ENCODE measurements around the gene C19orf67. TPM values are rescaled to one million over a fixed set of nuclear protein-coding genes. Genes with fewer than 3 reads are reported as not detected.

Gene C19orf67
- total and polyA plus RNA-seq, 2 of the 4 experiments (the other 2 are of a cell fraction): not detected

GRCh38 chr19:14086098-14086497, 515 bp upstream of the C19orf67 start:
- Histone ChIP-seq H2BK15ac (ENCODE audit: low read depth, low read length) (no peak overlapping the region), H3K79me1 (ENCODE audit: low read depth in 1 of 2, low read length in 2 of 2) (peaks cover 6 to 18% of the 10 kb centered on the region in 2 experiments), H3K56ac (ENCODE audit: extremely low read depth, insufficient read depth, low read length) (no peak overlapping the region), H4K8ac (ENCODE audit: low read depth in 2 of 2, low read length in 2 of 2) (no peak overlapping the region), H3K4me2 (ENCODE audit: low read depth, low read length) (no peak overlapping the region), H2BK5ac (ENCODE audit: low read depth, low read length, poor library complexity, severe bottlenecking) (no peak overlapping the region), H2AFZ (replicated peaks; ENCODE audit: low read length, poor library complexity) (no peak overlapping the region), H3K9me1 (ENCODE audit: insufficient read depth, low read length) (0 out of 2 replicates have a peak, but pooled peaks cover 4% of the 10 kb centered on the region), H3K18ac (ENCODE audit: low read depth, low read length) (no peak overlapping the region), H3K9ac (ENCODE audit: low read depth, low read length) (no peak overlapping the region), H3K27ac (ENCODE audit: insufficient read depth, low read length) (no peak overlapping the region), H3K9me3 (ENCODE audit: control insufficient read depth, insufficient read depth, low read length) (no peaks in the 10 kb centered on the region), H3K4me3 (ENCODE audit: insufficient read depth, low read depth, low read length) (no peak overlapping the region), H3K14ac (replicated peaks; ENCODE audit: low read depth, low read length) (no peak overlapping the region), H4K20me1 (ENCODE audit: insufficient read depth, low read length) (peaks cover 7% of the 10 kb centered on the region), H3K36me3 (ENCODE audit: control insufficient read depth, insufficient read depth, low read length) (peaks cover 12% of the 10 kb centered on the region), H2AK5ac (ENCODE audit: low read depth, low read length) (no peak overlapping the region), H3K4me1 (ENCODE audit: control insufficient read depth, insufficient read depth, low read length) (peaks cover 6% of the 10 kb centered on the region), H4K5ac (ENCODE audit: low read depth, low read length) (no peak overlapping the region), H2BK120ac (ENCODE audit: low read depth, low read length) (no peak overlapping the region), H3K4ac (ENCODE audit: low read depth, low read length) (no peak overlapping the region), H4K91ac (ENCODE audit: insufficient read depth, low read depth, low read length) (no peak overlapping the region), H3K23ac (ENCODE audit: low read depth, low read length) (no peak overlapping the region), H3K27me3 (ENCODE audit: control insufficient read depth, insufficient read depth, low read length) (no peaks in the 10 kb centered on the region), H2BK20ac (ENCODE audit: low read depth, low read length) (no peak overlapping the region), H2AK9ac (replicated peaks; ENCODE audit: low read depth, low read length, poor library complexity) (no peak overlapping the region)
- dilution Hi-C loops (cut with HindIII; ENCODE audit: low sequenced_read_pairs, unreplicated experiment) (no loop called here), in situ Hi-C loops (cut with MboI; ENCODE audit: low sequenced_read_pairs) (loop anchor here (25.0 kb wide), 1 partner anchor 324 kb away; the partner anchor contains the start of genes C19orf53 and MRI1), intact Hi-C loops (cut with micrococcal nuclease) (no loop called here)
- BruUV-seq (replicated peaks): no TSS peak
- ChIA-PET CTCF (no interaction called here), POLR2A (ENCODE audit: unreplicated experiment) (no interaction called here)
- DNase-seq: no peak
- no CpG with 5 or more reads among the region's 5 CpGs for WGBS, 2 experiments (ENCODE audit: extremely low coverage in 2 of 2, insufficient read length in 1 of 2)
- TF ChIP-seq CEBPB (IDR thresholded peaks at IDR 0.05; ENCODE audit: low read depth, low read length) (no peak), MXI1 (IDR thresholded peaks at IDR 0.05; ENCODE audit: borderline replicate concordance, low read depth, low read length) (no peak), CTCF (conservative IDR thresholded peaks at IDR 0.05; ENCODE audit: low read depth, low read length) (no peak), BHLHE40 (IDR thresholded peaks at IDR 0.05; ENCODE audit: low read depth, low read length) (no peak), FOS (IDR thresholded peaks at IDR 0.05; ENCODE audit: low read depth, low read length) (no peak), RFX5 (IDR thresholded peaks at IDR 0.05; ENCODE audit: low read depth, low read length) (no peak), CHD1 (IDR thresholded peaks at IDR 0.05; ENCODE audit: low read depth, low read length) (no peak), POLR2A (IDR thresholded peaks at IDR 0.05; ENCODE audit: low read depth, low read length) (no peak), NFE2L2 (IDR thresholded peaks at IDR 0.05; ENCODE audit: low read depth, low read length) (no peak), SMC3 (IDR thresholded peaks at IDR 0.05; ENCODE audit: low read depth, low read length) (no peak), ELK1 (IDR thresholded peaks at IDR 0.05; ENCODE audit: borderline replicate concordance, low read depth, low read length) (no peak), MAZ (IDR thresholded peaks at IDR 0.05; ENCODE audit: borderline replicate concordance, low read depth, low read length) (no peak), RAD21 (IDR thresholded peaks at IDR 0.05; ENCODE audit: low read length) (no peak), RCOR1 (IDR thresholded peaks at IDR 0.05; ENCODE audit: insufficient replicate concordance, low read length) (no peak), USF2 (IDR thresholded peaks at IDR 0.05; ENCODE audit: low read depth, low read length) (no peak), MAFK (IDR thresholded peaks at IDR 0.05; ENCODE audit: low read depth, low read length) (no peak)
- no peak for ATAC-seq (ENCODE audit: low read depth)

Data from IMR-90 (cell line).